Mammary epithelial cell (primary cell): ENCODE measurements around the gene CSGALNACT2.

Source experiments
- EZH2 ChIP-seq: IDR thresholded peaks from 2 replicates; pipeline ENCODE4 v1.6.1; 2012; ENCODE audit warnings: low read length, inconsistent platforms, borderline replicate concordance
- TF ChIP-seq, protein P1 (sequence below), 2 donors: IDR thresholded peaks in 1 of 2; conservative IDR thresholded peaks in 1 of 2; 2 replicates each; pipeline ENCODE4 v1.5.1; 2011 to 2012; ENCODE audit warnings: inconsistent platforms in 2 of 2, low read length in 2 of 2, mild to moderate bottlenecking in 2 of 2, control low read depth in 1 of 2, low read depth in 1 of 2; ENCODE audit not compliant: insufficient read depth in 1 of 2; ENCODE audit errors: extremely low read depth in 1 of 2

DNA sequence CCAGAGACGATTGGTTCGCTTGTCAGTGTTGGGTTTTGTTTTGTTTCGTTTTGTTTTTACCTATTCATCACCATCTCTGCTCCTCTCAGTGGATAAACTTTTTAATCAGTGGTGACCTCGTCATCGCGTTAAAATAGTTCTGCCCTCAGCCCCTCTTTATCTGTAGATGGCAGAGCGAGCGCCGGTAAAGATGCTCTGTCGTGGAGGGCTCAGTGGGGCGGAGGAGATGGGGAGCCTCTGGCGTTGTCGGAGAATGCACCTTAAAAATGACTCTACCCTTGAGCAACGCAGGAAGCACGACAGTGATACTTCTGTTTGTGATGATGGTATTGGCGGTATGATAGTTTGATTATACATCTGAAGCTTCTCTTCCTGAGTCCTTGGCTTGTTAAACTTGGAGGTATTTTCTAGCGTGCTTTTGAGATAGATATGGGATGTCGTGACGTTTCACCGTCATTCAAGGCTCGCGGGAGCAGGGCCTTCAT, 554 bp downstream of the CSGALNACT2 start:
- TF ChIP-seq, protein P1, sequence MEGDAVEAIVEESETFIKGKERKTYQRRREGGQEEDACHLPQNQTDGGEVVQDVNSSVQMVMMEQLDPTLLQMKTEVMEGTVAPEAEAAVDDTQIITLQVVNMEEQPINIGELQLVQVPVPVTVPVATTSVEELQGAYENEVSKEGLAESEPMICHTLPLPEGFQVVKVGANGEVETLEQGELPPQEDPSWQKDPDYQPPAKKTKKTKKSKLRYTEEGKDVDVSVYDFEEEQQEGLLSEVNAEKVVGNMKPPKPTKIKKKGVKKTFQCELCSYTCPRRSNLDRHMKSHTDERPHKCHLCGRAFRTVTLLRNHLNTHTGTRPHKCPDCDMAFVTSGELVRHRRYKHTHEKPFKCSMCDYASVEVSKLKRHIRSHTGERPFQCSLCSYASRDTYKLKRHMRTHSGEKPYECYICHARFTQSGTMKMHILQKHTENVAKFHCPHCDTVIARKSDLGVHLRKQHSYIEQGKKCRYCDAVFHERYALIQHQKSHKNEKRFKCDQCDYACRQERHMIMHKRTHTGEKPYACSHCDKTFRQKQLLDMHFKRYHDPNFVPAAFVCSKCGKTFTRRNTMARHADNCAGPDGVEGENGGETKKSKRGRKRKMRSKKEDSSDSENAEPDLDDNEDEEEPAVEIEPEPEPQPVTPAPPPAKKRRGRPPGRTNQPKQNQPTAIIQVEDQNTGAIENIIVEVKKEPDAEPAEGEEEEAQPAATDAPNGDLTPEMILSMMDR (conservative IDR thresholded peaks at IDR 0.05 in 1 of 2, IDR thresholded peaks at IDR 0.05 in 1 of 2; ENCODE audit: extremely low read depth in 1 of 2, insufficient read depth in 1 of 2, low read depth in 1 of 2, low read length in 2 of 2), result peak in 1 of 2 donors; percentile 1
- TF ChIP-seq EZH2, result no peak
